CMK (cell line): Measurements from ENCODE around the gene PNMA8C.
A peak's percentile ranks its signal among the peaks of the same experiment; 100 is the strongest.
"Not testable (repeated sequence)": the region's sequence is repeated elsewhere in the genome, so short reads cannot be mapped to it uniquely, and the experiment has no call there.

Experiments used
- DNase-seq: peaks from one replicate; pipeline ENCODE4 v3.0.0-alpha.2; 2010; ENCODE audit warnings: low read depth

PNMA8C gene

GRCh38 chr19:46447006-46447405, 18.3 kb upstream of the PNMA8C start:
- no peak for DNase-seq

GRCh38 chr19:46446021-46446420, 17.3 kb upstream of the PNMA8C start:
- DNase-seq, result no peak

DNA sequence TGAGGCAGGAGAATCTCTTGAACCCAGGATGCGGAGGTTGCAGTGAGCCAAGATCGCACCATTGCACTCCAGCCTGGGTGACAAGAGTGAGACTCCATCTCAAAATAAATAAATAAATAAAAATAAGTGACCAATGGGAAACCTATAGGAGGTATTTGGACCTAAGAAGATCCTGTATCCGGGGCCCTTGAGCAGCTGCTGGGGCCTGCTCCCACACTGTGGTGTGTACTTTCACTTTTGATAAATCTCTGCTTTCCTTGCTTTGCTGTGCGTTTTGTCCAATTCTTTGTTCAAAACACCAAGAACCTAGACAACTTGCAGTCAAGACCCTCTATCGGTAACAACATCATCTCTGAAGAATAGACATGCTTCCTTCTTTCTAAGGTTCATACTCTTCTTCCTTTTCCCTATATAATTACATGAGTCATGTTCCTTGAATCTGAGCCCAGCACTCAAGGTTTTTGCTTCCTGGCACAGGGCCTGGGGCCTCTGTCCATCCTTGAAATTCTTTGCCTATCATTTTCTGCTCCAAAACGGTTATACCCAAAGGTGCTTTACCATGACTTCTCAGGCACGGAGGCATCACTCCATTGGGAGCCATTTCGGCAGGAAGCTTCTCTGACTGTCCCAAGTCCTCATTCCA, 14.2 kb upstream of the PNMA8C start:
- DNase-seq, result no peak

DNA sequence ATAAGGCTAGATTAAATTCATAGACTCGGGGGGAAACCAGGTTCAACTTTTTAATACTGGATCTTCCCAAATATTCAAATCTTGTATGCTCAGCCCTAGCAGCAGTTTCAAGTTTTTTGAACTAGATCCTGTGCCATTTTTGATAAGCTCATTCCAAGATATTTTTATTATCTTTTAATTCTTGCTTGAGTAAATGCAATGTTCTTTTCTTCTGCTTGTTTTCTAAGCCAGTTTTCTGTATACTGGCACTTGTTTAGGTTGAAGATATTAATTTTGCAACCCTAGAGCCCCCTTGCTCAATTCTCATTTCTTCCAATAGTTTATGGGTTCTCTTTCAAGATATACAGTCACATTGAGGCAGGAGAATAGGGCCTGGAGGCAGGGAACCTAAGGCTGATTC, 13.1 kb upstream of the PNMA8C start:
- no peak for DNase-seq

DNA sequence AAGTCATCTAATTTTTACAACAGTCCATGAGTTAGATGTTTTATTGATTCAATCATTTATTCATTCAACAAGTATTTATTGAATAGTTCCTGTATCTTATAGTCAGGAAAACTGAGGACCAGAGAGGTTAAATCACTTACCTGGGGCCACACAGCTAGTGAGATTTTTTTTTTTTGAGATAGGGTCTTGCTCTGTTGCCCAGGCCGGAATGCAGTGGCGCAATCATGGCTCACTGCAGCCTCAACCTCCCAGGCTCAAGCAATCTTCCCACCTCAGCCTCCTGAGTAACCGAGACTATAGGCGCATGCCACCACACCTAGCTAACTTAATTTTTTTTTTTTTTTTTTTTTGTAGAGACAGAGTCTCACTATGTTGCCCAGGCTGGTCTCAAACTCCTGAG, 7.0 kb upstream of the PNMA8C start:
- DNase-seq, result not testable (repeated sequence)

- no peak for DNase-seq
Observed at GRCh38 chr19:46435009-46435408, 6.3 kb upstream of the PNMA8C start.

GRCh38 chr19:46433470-46433869, 4.7 kb upstream of the PNMA8C start:
- DNase-seq, result not testable (repeated sequence)

DNA sequence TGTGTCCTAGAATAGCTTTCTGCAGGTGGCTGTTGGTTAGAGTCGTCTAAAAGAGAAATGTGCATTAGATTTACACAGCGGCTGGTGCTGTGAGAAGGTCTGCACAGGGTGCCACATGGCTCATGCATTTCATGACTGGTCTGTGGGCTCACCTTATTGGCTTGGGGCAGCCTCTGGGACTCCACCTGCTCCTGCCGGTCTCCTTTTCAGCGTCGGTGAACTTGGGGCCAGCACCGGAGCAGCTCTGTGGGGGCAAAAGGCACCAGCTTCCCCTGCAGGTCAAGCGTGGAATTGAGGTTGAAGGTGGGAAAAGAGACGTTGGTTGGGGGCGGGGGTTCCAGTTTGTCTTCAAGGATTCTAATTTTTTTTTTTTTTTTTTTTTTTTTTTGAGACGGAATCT, 3.1 kb upstream of the PNMA8C start:
- no peak for DNase-seq

DNA sequence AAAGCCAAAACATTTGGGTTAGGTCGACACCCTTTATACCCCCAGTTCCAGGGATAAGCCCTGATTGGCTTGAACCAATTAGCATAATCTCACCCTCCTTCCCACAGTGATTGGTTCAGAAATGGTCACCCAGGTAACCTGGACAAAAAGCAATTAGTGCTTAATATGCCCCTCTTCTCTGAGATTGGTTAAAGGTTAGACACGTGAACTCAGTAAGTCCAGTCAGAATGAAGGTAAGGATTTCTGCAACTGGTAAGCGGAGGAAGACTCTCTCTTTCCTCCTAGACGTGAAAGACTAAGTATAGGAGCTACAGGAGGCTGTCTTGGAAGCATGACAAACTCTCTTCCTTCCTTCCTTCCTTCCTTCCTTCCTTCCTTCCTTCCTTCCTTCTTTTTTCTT, 1.3 kb upstream of the PNMA8C start:
- DNase-seq, result no peak

- no peak for DNase-seq
Observed at GRCh38 chr19:46427518-46428045, 1.2 kb downstream of the PNMA8C start.

GRCh38 chr19:46426506-46427162, 2.1 kb downstream of the PNMA8C start:
- no peak for DNase-seq

GRCh38 chr19:46426035-46426505, 2.7 kb downstream of the PNMA8C start:
- no peak for DNase-seq

DNA sequence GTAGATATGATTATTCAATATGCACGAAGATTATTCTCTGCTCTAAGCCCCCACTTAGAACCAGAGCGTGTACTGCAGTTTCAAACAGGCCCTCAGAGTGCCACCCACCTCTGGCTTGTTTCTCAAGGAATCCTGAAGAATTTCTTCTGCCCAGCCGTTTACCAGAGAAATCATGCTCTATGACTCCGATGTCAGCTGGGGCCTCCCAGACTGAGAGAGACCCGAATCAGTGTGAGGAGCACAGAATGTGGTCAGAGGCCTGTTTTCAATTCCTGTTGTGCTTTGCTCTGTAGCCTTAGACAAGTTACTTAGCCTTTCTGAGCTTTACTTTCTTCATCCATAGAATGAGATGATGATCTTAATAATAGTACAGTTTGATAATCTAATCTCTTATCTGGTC, 5.5 kb downstream of the PNMA8C start:
- DNase-seq, result no peak

- DNase-seq, result no peak
Observed at GRCh38 chr19:46422344-46422743, 6.4 kb downstream of the PNMA8C start.

- DNase-seq, result no peak
Observed at GRCh38 chr19:46420056-46420455, 8.7 kb downstream of the PNMA8C start.

- DNase-seq, result peak; percentile 49
Observed at GRCh38 chr19:46415804-46416709, 12.7 kb downstream of the PNMA8C start.

GRCh38 chr19:46414899-46415298, 13.8 kb downstream of the PNMA8C start:
- not testable (repeated sequence) for DNase-seq

DNA sequence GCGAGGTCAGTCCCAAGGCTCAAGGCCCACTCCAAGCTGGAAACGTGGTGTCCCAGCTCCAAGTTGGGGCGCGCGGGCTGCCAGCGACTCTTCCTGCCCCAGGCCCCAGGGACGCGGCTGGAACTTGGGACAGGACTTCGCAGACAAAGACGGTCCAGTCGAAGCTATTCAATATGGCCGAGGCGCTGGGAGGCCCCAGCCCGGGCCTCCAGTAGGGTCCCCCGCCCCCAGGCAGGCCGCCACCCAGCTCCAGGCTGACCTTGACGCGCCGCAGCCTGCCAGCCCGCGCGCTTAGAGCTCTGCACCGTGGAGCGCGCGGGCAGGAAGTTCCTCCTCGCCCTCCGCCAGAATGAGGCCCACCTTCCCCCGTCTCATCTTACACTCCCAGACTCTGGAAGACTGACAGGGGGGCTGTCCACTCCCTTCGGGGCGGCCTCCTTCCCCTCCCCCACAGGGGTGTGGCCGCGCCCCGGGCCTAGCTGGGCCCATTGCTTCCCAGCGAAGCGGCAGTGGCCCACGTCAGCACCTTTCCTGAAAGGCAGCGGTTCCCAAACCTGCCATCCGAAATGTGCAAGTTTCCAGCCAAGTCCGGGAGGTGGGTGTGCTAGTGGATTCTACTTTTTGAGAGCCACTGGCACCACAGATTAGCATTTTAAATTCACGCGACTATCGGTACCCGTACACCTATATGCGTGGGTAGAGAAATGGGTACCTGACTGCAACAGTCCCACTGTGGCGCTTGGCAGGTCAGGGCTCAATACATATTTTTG, 15.3 kb downstream of the PNMA8C start, which contains the start of gene CCDC8:
TSS of gene CCDC8 (minus strand) at position 303 of the 770 bp plus-strand sequence. CDS start 754 bp downstream, outside the sequence.
- DNase-seq, result no peak

GRCh38 chr19:46412650-46413261, 16.0 kb downstream of the PNMA8C start:
- DNase-seq, result no peak

- DNase-seq, result no peak
Observed at GRCh38 chr19:46411925-46412649, 16.6 kb downstream of the PNMA8C start.
